Measurements from ENCODE around the gene HMGCLL1.

The HMGCLL1 gene

GRCh38 chr6:55531496-55531895, 47.5 kb downstream of the HMGCLL1 start:
- DNase-seq (ENCODE audit: low spot score): no peak

- no peak for DNase-seq (ENCODE audit: low spot score)
Observed at GRCh38 chr6:55530931-55531330, 48.1 kb downstream of the HMGCLL1 start.

- no peak for DNase-seq (ENCODE audit: low spot score)
Observed at GRCh38 chr6:55528624-55529023, 50.4 kb downstream of the HMGCLL1 start.

- DNase-seq (ENCODE audit: low spot score): no peak
Observed at GRCh38 chr6:55524441-55524840, 54.6 kb downstream of the HMGCLL1 start.

- DNase-seq (ENCODE audit: low spot score): no peak
Observed at GRCh38 chr6:55518529-55519060, 60.4 kb downstream of the HMGCLL1 start.

- DNase-seq (ENCODE audit: low spot score): no peak
Observed at GRCh38 chr6:55516736-55517135, 62.3 kb downstream of the HMGCLL1 start.

GRCh38 chr6:55512904-55513303, 66.1 kb downstream of the HMGCLL1 start:
- no peak for DNase-seq (ENCODE audit: low spot score)

GRCh38 chr6:55511122-55511800, 67.7 kb downstream of the HMGCLL1 start:
- DNase-seq (ENCODE audit: low spot score): no peak

GRCh38 chr6:55499591-55499990, 79.4 kb downstream of the HMGCLL1 start:
- DNase-seq (ENCODE audit: low spot score): no peak

GRCh38 chr6:55497694-55498093, 81.3 kb downstream of the HMGCLL1 start:
- no peak for DNase-seq (ENCODE audit: low spot score)

GRCh38 chr6:55496201-55496600, 82.8 kb downstream of the HMGCLL1 start:
- DNase-seq (ENCODE audit: low spot score): no peak

GRCh38 chr6:55495277-55495676, 83.7 kb downstream of the HMGCLL1 start:
- DNase-seq (ENCODE audit: low spot score): no peak

GRCh38 chr6:55494411-55494810, 84.6 kb downstream of the HMGCLL1 start:
- no peak for DNase-seq (ENCODE audit: low spot score)

- no peak for DNase-seq (ENCODE audit: low spot score)
Observed at GRCh38 chr6:55492259-55492658, 86.7 kb downstream of the HMGCLL1 start.

GRCh38 chr6:55490871-55491270, 88.1 kb downstream of the HMGCLL1 start:
- no peak for DNase-seq (ENCODE audit: low spot score)

GRCh38 chr6:55474382-55474781, 104.6 kb downstream of the HMGCLL1 start:
- DNase-seq (ENCODE audit: low spot score): no peak

- DNase-seq (ENCODE audit: low spot score): no peak
Observed at GRCh38 chr6:55473722-55474121, 105.3 kb downstream of the HMGCLL1 start.

GRCh38 chr6:55469951-55470366, 109.0 kb downstream of the HMGCLL1 start:
- DNase-seq (ENCODE audit: low spot score): no peak

- DNase-seq (ENCODE audit: low spot score): no peak
Observed at GRCh38 chr6:55456016-55456415, 123.0 kb downstream of the HMGCLL1 start.

GRCh38 chr6:55450005-55450404, 129.0 kb downstream of the HMGCLL1 start:
- no peak for DNase-seq (ENCODE audit: low spot score)

- no peak for DNase-seq (ENCODE audit: low spot score)
Observed at GRCh38 chr6:55449225-55449624, 129.8 kb downstream of the HMGCLL1 start.

GRCh38 chr6:55448451-55448850, 130.5 kb downstream of the HMGCLL1 start:
- no peak for DNase-seq (ENCODE audit: low spot score)

GRCh38 chr6:55447891-55448290, 131.1 kb downstream of the HMGCLL1 start:
- DNase-seq (ENCODE audit: low spot score): no peak

- no peak for DNase-seq (ENCODE audit: low spot score)
Observed at GRCh38 chr6:55445648-55446204, 133.3 kb downstream of the HMGCLL1 start.
